Stimulated activated CD4-positive, alpha-beta T cell treated with anti-CD3 and anti-CD28 coated beads, Interleukin-1b, Interleukin-23, amount 100 ng/mL, for 1 hour (primary cell): ENCODE measurements around the gene PTPRN2.
"Not testable (repeated sequence)": the region's sequence is repeated elsewhere in the genome, so short reads cannot be mapped to it uniquely, and the experiment has no call there.

Source experiments
- DNase-seq, 2 donors: peaks; one replicate each; pipeline ENCODE4 v3.0.0-alpha.2; 2020; ENCODE audit warnings: low read depth in 2 of 2

The PTPRN2 gene

GRCh38 chr7:158350166-158350900 lies 237.3 kb downstream of the PTPRN2 start:
- DNase-seq: no peak

DNA sequence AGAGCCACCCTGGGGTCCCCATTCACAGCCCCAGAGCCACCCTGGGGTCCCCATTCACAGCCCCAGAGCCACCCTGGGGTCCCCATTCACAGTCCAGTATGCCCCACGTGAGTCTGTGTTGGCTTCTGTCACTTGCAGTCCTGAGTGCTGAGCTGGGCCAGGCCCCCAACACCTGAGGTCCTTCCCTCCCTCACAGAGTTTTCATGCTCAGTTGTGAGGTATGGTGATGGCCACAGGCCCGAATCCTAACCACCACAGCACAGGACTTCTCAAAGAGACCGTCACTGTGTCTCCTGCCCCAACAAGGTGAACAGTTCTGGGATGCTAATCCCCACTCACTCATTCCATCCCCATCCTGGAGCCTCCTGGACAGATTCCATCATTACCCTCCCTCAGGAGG lies 239.2 kb downstream of the PTPRN2 start:
- no peak for DNase-seq

DNA sequence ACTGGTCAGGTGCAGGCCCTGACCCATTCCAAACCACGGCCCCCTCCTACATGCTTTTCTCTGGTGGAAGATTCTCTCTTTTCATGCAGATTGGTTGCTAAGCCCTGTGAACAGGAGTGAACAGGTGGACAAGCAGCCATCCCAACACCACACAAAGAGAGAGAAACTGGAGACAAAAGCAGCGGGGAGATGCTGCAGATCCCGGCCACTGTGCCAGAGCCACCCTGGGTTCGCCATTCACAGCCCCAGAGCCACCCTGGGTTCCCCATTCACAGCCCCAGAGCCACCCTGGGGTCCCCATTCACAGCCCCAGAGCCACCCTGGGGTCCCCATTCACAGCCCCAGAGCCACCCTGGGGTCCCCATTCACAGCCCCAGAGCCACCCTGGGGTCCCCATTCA lies 239.6 kb downstream of the PTPRN2 start:
- not testable (repeated sequence) for DNase-seq

DNA sequence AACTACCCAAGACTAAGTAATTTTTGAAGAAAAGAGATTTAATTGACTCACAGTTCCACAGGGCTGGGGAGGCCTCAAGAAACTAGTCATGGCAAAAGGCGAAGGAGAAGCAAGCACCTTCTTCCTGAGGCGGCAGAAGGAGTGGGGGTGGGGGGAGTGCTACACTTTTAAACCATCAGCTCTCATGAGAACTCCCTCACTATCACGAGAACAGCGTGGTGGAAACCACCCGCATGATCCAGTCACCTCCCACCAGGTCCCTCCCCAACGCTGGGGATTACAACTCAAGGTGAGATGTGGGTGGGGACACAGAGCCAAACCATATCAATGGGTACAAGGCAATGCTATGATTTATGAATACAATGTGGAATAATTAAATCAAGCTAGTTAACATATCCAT lies 241.9 kb downstream of the PTPRN2 start:
- no peak for DNase-seq

GRCh38 chr7:158344706-158345300 lies 242.8 kb downstream of the PTPRN2 start:
- DNase-seq: no peak

DNA sequence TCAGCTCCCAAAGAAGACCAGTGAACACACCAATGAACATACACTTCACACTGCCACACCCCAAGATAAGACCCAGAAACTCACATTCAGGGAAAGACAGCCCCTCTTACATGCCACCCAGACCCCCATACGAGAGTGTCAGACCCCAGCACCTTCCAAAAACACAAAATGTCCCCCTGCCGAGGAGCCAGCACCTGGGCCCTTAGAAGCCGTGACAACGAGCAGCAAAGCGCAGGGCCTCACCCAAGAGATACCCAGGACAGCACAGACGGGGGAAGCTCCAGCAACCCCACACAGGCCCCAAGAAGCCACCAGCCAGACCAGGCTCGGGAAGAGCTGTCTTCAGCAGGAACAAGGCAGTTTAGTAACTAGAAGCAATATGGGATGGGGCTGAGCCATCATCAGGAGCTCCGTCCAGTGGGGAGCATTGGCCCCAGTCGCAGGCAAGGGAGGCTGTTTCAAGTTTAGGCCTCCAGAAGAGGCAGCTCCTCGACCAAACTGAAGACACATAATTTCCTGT lies 243.6 kb downstream of the PTPRN2 start:
- no peak for DNase-seq

DNA sequence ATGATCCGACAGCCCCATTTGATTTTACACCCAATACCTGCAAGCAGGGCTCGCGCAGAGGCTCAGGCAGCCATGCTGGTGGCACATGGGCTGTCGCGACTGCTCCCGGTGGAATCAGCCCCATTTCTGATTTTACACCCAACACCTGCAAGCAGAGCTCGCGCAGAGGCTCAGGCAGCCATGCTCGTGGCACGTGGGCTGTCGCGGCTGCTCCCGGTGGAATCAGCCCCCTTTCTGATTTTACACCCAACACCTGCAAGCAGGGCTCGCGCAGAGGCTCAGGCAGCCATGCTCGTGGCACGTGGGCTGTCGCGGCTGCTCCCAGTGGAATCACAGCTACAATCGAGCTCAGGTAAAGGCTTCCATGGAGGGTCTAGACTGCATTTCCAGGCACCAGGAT lies 244.1 kb downstream of the PTPRN2 start:
- DNase-seq: no peak

DNA sequence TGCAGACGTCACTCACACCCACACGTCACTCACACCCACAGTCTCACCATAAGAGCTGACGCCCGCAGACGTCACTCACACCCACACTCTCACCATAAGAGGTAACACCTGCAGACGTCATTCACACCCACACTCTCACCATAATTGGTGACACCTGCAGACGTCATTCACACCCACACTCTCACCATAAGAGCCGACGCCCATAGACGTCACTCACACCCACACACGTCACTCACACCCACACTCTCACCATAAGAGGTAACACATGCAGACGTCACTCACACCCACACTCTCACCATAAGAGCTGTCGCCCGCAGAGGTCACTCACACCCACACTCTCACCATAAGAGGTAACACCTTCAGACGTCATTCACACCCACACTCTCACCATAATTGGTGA lies 246.5 kb downstream of the PTPRN2 start:
- not testable (repeated sequence) for DNase-seq

DNA sequence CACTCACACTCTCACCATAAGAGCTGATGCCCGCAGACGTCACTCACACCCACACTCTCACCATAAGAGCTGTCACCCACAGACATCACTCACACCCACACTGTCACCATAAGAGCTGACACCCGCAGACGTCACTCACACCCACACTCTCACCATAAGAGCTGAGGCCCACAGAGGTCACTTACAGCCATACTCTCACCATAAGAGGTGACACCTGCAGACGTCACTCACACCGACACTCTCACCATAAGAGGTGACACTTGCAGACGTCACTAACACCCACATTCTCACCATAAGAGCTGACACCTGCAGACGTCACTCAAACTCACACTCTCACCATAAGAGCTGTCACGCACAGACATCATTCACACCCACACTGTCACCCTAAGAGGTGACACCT lies 250.7 kb downstream of the PTPRN2 start:
- DNase-seq: not testable (repeated sequence)

DNA sequence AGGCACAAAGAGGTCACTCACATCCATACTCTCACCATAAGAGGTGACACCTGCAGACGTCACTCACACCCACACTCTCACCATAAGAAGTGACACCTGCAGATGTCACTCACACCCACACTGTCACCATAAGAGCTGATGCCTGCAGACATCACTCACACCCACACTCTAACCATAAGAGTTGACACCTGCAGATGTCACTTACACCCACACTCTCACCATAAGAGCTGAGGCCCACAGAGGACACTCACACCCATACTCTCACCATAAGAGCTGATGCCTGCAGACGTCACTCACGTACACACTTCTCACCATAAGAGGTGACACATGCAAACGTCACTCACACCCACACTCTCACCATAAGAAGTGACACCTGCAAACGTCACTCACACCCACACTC lies 255.1 kb downstream of the PTPRN2 start:
- not testable (repeated sequence) for DNase-seq

DNA sequence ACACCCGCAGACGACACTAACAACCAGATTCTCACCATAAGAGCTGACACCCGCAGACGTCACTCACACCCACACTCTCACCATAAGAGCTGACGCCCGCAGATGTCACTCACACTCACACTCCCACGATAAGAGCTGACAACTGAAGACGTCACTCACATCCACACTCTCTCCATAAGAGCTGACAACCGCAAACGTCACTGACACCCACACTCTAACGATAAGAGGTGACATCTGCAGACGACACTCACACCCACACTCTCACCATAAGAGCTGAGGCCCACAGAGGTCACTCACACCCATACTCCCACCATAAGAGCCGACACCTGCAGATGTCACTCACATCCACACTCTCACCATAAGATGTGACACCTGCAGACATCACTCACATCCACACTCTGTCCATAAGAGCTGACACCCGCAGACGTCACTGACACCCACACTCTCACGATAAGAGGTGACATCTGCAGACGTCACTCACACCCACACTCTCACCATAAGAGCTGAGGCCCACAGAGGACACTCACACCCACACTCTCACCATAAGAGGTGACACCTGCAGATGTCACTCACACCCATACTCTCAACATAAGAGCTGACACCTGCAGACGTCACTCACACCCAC lies 255.7 kb downstream of the PTPRN2 start:
- not testable (repeated sequence) for DNase-seq

DNA sequence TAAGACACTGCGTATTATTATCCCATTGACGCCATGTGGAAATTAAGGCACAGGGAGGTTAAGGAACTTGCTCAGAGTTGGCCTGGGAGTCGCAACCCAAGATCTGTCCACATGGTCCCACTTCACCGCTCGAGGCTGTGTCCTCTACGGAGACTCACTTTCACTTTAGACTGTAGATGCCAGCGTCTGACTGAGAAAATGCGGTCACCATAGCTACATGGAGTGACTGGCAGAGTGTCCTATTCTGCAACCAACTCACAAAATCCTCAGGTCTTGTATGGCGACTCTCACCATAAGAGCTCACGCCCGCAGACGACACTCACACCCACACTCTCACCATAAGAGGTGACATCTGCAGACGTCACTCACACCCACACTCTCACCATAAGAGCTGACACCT lies 257.9 kb downstream of the PTPRN2 start:
- no peak for DNase-seq

GRCh38 chr7:158329014-158329610 lies 258.5 kb downstream of the PTPRN2 start:
- DNase-seq: no peak

DNA sequence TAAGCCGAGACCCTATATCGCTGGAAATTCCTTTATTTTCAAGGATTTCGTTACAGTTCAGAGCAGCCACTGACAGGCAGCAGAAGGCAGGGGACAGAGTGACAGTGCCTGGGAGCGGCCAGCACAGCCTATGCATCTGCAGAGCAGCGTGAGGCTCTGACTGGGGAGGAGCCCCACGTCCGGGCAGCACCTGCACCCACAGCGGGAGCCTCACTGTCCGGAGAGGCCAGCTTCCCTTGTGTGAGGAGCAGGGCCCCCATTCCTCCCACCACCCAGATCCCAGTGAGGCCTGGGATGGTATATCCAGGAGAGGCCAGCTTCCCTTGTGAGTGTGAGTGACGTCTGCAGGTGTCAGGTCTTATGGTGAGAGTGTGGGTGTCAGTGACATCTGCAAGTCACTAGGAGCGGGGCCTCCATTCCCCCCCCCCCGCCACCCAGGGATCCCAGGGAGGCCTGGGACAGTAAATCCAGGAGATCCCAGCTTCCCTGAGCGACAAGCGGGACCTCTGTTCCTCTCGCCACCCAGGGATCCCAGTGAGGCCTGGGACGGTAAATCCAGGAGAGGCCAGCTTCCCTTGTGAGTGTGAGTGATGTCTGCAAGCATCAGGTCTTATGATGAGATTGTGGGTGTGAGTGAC lies 259.1 kb downstream of the PTPRN2 start:
- DNase-seq: no peak

GRCh38 chr7:158327571-158328180 lies 259.9 kb downstream of the PTPRN2 start:
- no peak for DNase-seq

GRCh38 chr7:158327012-158327411 lies 260.6 kb downstream of the PTPRN2 start:
- no peak for DNase-seq

- no peak for DNase-seq
Measured at GRCh38 chr7:158325530-158326381, 261.9 kb downstream of the PTPRN2 start.

DNA sequence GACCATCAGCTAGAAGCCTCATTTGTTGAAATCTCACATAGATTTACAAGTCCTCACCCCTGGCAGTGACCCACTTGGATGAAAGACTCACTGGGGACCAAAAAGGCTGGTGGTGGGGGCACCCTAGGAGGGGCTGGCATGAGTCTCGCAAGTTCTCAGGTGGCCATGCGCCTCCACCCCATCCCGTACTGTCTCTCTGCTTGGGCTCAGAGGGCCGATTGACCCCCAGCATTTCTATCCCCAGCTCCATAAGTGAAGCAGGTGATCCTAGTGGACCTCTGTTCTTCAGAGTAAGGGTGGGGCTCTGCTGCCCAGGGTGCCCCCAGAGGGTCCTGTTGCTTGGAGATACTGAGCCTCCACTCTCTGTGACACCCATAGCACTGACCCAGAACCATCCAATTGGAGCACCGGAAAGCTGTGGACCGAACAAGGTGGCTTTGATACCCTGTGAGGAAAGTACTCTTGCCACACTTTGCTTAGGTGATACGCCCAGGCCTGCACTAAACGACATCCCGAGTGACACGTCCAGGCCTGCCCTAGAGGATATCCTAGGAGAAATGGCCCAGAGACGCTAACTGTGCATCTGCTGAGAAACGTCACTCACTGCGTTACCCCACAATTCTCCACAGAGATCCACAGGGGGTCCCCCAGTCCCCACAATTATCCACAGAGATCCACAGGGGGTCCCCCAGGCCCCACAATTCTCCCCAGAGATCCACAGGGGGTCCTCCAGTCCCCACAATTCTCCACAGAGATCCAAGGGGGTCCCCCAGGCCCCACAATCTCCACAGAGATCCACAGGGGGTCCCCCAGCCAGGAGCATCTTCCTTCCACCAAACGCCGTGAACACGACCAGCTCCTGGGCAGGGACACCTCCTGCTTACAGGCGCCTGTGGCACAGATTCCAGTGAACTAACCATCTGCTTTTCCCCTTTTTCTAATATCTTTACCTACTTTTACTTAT lies 262.9 kb downstream of the PTPRN2 start:
- no peak for DNase-seq

DNA sequence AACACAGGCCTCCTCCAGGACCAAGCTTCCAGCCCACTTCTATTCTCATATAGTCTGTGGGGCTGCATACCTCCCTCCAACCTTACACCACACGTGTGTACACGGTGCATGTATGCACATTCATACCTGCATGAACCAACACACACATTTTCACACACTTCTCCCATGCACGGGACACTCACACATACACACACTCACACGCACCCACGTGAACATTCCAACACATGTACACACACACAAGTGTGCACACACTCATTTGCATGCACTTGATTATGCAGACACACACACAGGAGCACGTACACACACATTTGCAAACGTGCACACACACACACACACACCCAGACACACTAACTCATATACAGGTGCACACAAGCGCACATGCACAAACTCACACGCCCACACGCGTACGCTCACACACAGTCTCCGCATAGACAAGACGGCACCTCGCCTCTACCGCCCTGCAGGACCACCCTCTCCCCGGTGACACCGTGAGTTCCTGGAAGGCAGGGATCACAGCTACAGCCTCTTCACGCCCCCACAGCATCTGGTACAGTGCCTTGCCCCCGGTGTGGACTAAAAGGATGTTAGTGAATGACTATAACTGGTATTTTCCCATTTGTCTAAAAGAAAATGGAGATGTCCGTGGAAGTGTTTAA lies 263.8 kb downstream of the PTPRN2 start:
- no peak for DNase-seq
